ENCODE measurements around the gene MORN4. TPM values are rescaled to one million over a fixed set of nuclear protein-coding genes. Genes with fewer than 3 reads are reported as not detected.

MORN4 gene
- total and polyA plus RNA-seq, 4 experiments from 2014 or later, result 0.94 to 3.0 (median 1.6) TPM

GRCh38 chr10:97564776-97565175 is 68.5 kb downstream of the MORN4 start:
- H3K4me1 Mint-ChIP-seq, result no peaks in the 10 kb centered on the region
- H3K27me3 Mint-ChIP-seq, result no peaks in the 10 kb centered on the region
- Histone ChIP-seq H3K36me3 (ENCODE audit: insufficient read depth, low read length) (no peaks in the 10 kb centered on the region), H3K27me3 (ENCODE audit: insufficient read depth, low read length) (no peaks in the 10 kb centered on the region), H3K4me1 (ENCODE audit: insufficient read depth, low read length) (no peaks in the 10 kb centered on the region), H3K4me3 (ENCODE audit: low read length in 2 of 2) (no peak overlapping the region), H3K27ac (ENCODE audit: low read depth, low read length) (no peak overlapping the region), H3K9me3 (ENCODE audit: control insufficient read depth in 1 of 2, low read length in 2 of 2) (no peaks in the 10 kb centered on the region)
- no peak for DNase-seq
- no peak overlapping the region for H3K4me3 Mint-ChIP-seq
- no peaks in the 10 kb centered on the region for H3K9me3 Mint-ChIP-seq
- peak overlapping the region in 1 of 7 donors; percentile 25 for H3K27ac Mint-ChIP-seq
- no peaks in the 10 kb centered on the region for H3K36me3 Mint-ChIP-seq
- POLR2A ChIA-PET (ENCODE audit: partially characterized antibody), result no interaction called here
- CTCF ChIA-PET (ENCODE audit: partially characterized antibody), result no interaction called here
- intact Hi-C loops (cut with micrococcal nuclease), result no loop called here

Other genes starting within 250 kb of the MORN4 start
- gene RRP12, start 232.2 kb downstream of the MORN4 start, total RNA-seq, result 10 to 100 TPM; 18.2 to 20.0 TPM
- gene RRP12, start 232.2 kb downstream of the MORN4 start, polyA plus RNA-seq, result 1 to 10 TPM; 6.3 to 7.7 TPM
- gene PGAM1, start 207.3 kb downstream of the MORN4 start, total RNA-seq, result 100 to 1,000 TPM in 1 of 2 experiments, 10 to 100 TPM in 1; 95.7 to 102 TPM
- gene PGAM1, start 207.3 kb downstream of the MORN4 start, polyA plus RNA-seq, result 100 to 1,000 TPM; 300 to 371 TPM
- gene EXOSC1, start 187.5 kb downstream of the MORN4 start, total RNA-seq, result 10 to 100 TPM; 60.6 to 62.7 TPM
- 10 to 100 TPM; 93.3 to 93.7 TPM for gene EXOSC1, start 187.5 kb downstream of the MORN4 start, polyA plus RNA-seq
- gene ZDHHC16, start 187.3 kb downstream of the MORN4 start, total RNA-seq, result 10 to 100 TPM; 29.6 to 29.7 TPM
- 10 to 100 TPM; 33.9 to 52.1 TPM for gene ZDHHC16, start 187.3 kb downstream of the MORN4 start, polyA plus RNA-seq
- 100 to 1,000 TPM; 109 to 111 TPM for gene MMS19, start 135.1 kb downstream of the MORN4 start, total RNA-seq
- 10 to 100 TPM; 35.9 to 43.1 TPM for gene MMS19, start 135.1 kb downstream of the MORN4 start, polyA plus RNA-seq
- 1 to 10 TPM; 1.9 TPM for gene UBTD1, start 134.6 kb downstream of the MORN4 start, total RNA-seq
- gene UBTD1, start 134.6 kb downstream of the MORN4 start, polyA plus RNA-seq, result 1 to 10 TPM; 1.3 to 1.7 TPM
- gene ANKRD2, start 60.7 kb downstream of the MORN4 start, total RNA-seq, result not detected
- not detected for gene ANKRD2, start 60.7 kb downstream of the MORN4 start, polyA plus RNA-seq
- not detected for gene HOGA1, start 49.1 kb downstream of the MORN4 start, total RNA-seq
- not detected for gene HOGA1, start 49.1 kb downstream of the MORN4 start, polyA plus RNA-seq
- gene C10orf62, start 43.8 kb downstream of the MORN4 start, total RNA-seq, result not detected
- gene C10orf62, start 43.8 kb downstream of the MORN4 start, polyA plus RNA-seq, result not detected
- gene PI4K2A, start 7.2 kb upstream of the MORN4 start, total RNA-seq, result 1 to 10 TPM; 9.8 to 9.9 TPM
- gene PI4K2A, start 7.2 kb upstream of the MORN4 start, polyA plus RNA-seq, result 1 to 10 TPM; 8.5 TPM
- 1 to 10 TPM; 1.9 to 2.2 TPM for gene AVPI1, start 53.7 kb upstream of the MORN4 start, total RNA-seq
- gene AVPI1, start 53.7 kb upstream of the MORN4 start, polyA plus RNA-seq, result 1 to 10 TPM; 1.8 to 5.6 TPM
- 1 to 10 TPM; 1.3 to 2.1 TPM for gene MARVELD1, start 80.2 kb upstream of the MORN4 start, total RNA-seq
- under 1 TPM; 0.22 to 0.88 TPM for gene MARVELD1, start 80.2 kb upstream of the MORN4 start, polyA plus RNA-seq
- 10 to 100 TPM; 59.5 to 64.5 TPM for gene ZFYVE27, start 103.6 kb upstream of the MORN4 start, total RNA-seq
- 10 to 100 TPM; 26.8 to 28.8 TPM for gene ZFYVE27, start 103.6 kb upstream of the MORN4 start, polyA plus RNA-seq
- not detected for gene SFRP5, start 138.5 kb upstream of the MORN4 start, total RNA-seq
- not detected for gene SFRP5, start 138.5 kb upstream of the MORN4 start, polyA plus RNA-seq
- 1 to 10 TPM; 7.6 to 7.9 TPM for gene GOLGA7B, start 216.3 kb upstream of the MORN4 start, total RNA-seq
- 1 to 10 TPM in 1 of 2 donors, under 1 TPM in 1; 0.46 to 1.7 TPM for gene GOLGA7B, start 216.3 kb upstream of the MORN4 start, polyA plus RNA-seq